HepG2 (cell line): ENCODE data around the gene EGFR. TPM values are rescaled to one million over a fixed set of nuclear protein-coding genes. Genes with fewer than 3 reads are reported as not detected.

Source experiments
- ARHGAP35 ChIP-seq: sonication (generic); formaldehyde crosslinking; IDR thresholded peaks from 2 replicates; pipeline ENCODE4 v1.9.0; 2022; ENCODE audit warnings: mild to moderate bottlenecking, inconsistent platforms, moderate library complexity, missing genetic modification reagents, borderline replicate concordance
- CREM ChIP-seq, 2 experiments: sonication (generic) in 1 of 2; formaldehyde crosslinking in 1 of 2; IDR thresholded peaks; 2 replicates each; pipeline versions ENCODE4 v1.4.0 to v1.6.1; 2016 to 2020; ENCODE audit warnings: antibody characterized with exemption in 1 of 2, mild to moderate bottlenecking in 1 of 2, missing genetic modification reagents in 1 of 2
- ELF1 ChIP-seq: sonication (generic); formaldehyde crosslinking; IDR thresholded peaks from 2 replicates; pipeline ENCODE4 v1.4.0; 2020; ENCODE audit warnings: missing genetic modification reagents
- GLMP ChIP-seq: sonication (generic); formaldehyde crosslinking; IDR thresholded peaks from 2 replicates; pipeline ENCODE4 v1.9.0; 2021; ENCODE audit warnings: missing genetic modification reagents, mild to moderate bottlenecking, borderline replicate concordance
- IRF9 ChIP-seq: sonication (generic); formaldehyde crosslinking; IDR thresholded peaks from 2 replicates; pipeline ENCODE4 v1.8.0; 2022; ENCODE audit warnings: missing genetic modification reagents, mild to moderate bottlenecking, borderline replicate concordance
- MEIS2 ChIP-seq: sonication (generic); formaldehyde crosslinking; IDR thresholded peaks from 2 replicates; pipeline ENCODE4 v1.9.0; 2021; ENCODE audit warnings: mild to moderate bottlenecking, missing genetic modification reagents
- NPAS2 ChIP-seq: sonication (generic); formaldehyde crosslinking; IDR thresholded peaks from 2 replicates; pipeline ENCODE4 v1.8.0; 2022; ENCODE audit warnings: mild to moderate bottlenecking, missing genetic modification reagents, borderline replicate concordance
- PHF5A ChIP-seq: IDR thresholded peaks from one replicate; pipeline ENCODE4 v1.6.1; 2018; ENCODE audit warnings: low read depth, missing genetic modification reagents; ENCODE audit not compliant: unreplicated experiment
- PHF8 ChIP-seq: sonication (generic); formaldehyde crosslinking; IDR thresholded peaks from 2 replicates; pipeline ENCODE4 v1.5.0; 2020; ENCODE audit warnings: missing genetic modification reagents
- PRDM15 ChIP-seq: sonication (generic); formaldehyde crosslinking; IDR thresholded peaks from 2 replicates; pipeline ENCODE4 v1.4.0; 2020; ENCODE audit warnings: missing genetic modification reagents
- SMAD3 ChIP-seq: sonication (generic); formaldehyde crosslinking; IDR thresholded peaks from 2 replicates; pipeline ENCODE4 v1.4.0; 2020; ENCODE audit warnings: missing genetic modification reagents
- SSRP1 ChIP-seq: IDR thresholded peaks from 2 replicates; pipeline ENCODE4 v1.6.1; 2016; ENCODE audit warnings: control low read depth
- TFAP4 ChIP-seq: sonication (generic); IDR thresholded peaks from 2 replicates; pipeline ENCODE4 v1.6.1; 2016; ENCODE audit warnings: low read depth, borderline replicate concordance
- TFE3 ChIP-seq: IDR thresholded peaks from 2 replicates; pipeline ENCODE4 v1.6.1; 2016
- ZNF570 ChIP-seq: sonication (generic); formaldehyde crosslinking; IDR thresholded peaks from 2 replicates; pipeline ENCODE4 v1.4.0; 2020; ENCODE audit warnings: mild to moderate bottlenecking, missing genetic modification reagents, borderline replicate concordance
- ZSCAN31 ChIP-seq: sonication (generic); formaldehyde crosslinking; IDR thresholded peaks from 2 replicates; pipeline ENCODE4 v1.5.0; 2020; ENCODE audit warnings: low read depth, mild to moderate bottlenecking, missing genetic modification reagents
- polyA plus RNA-seq, 8 experiments: library from polyadenylated mRNA; depleted of rRNA in 3 of 8; stranded (reverse) in 7 of 8; unstranded in 1 of 8; fragments of >200 nt; fragmentation: Illumina TruSeq in 4 of 8; extraction: Trizol in 4 of 8; gene quantifications; 2 replicates each; pipeline versions ENCODE4 v1.2.1 to v1.2.3, GENCODE V29; 2011 to 2016; ENCODE audit warnings: low read depth in 4 of 8, missing spikeins in 1 of 8, mixed read lengths in 1 of 8; ENCODE audit not compliant: insufficient read depth in 1 of 8
- total RNA-seq, 5 experiments: library from RNA; depleted of rRNA; stranded (reverse); fragments of >200 nt; fragmentation: Illumina TruSeq; extraction: Trizol; gene quantifications; 2 replicates each; pipeline ENCODE4 v1.2.3, GENCODE V29; 2016; ENCODE audit warnings: low read depth in 1 of 5

Gene EGFR
- total and polyA plus RNA-seq, 2 of the 13 experiments (the other 11 are each of a cell fraction or from before 2014, with no cell fraction given), result 7.0 to 10.0 TPM

- no peak for TF ChIP-seq TFE3 (CRISPR knock-in tag)
- 0 out of 2 replicates have a peak, but pooled peaks have one; percentile 25 for TF ChIP-seq MEIS2 (CRISPR knock-in tag)
- TF ChIP-seq ZNF570, result no peak
- TF ChIP-seq IRF9 (CRISPR knock-in tag), result no peak
- no peak for TF ChIP-seq PHF5A (CRISPR knock-in tag)
- no peak for TF ChIP-seq PHF8
- no peak for TF ChIP-seq PRDM15
- peak; percentile 14; the same call in 1 of the 2 replicates for TF ChIP-seq CREM (IDR thresholded peaks at IDR 0.05)
- TF ChIP-seq CREM (CRISPR knock-in tag; IDR thresholded peaks at IDR 0.05), result no peak
- no peak for TF ChIP-seq ARHGAP35 (CRISPR knock-in tag)
- TF ChIP-seq TFAP4, result peak; percentile 64; the same call in 1 of the 2 replicates
- no peak for TF ChIP-seq SMAD3 (CRISPR knock-in tag)
- no peak for TF ChIP-seq ZSCAN31 (CRISPR knock-in tag)
- TF ChIP-seq GLMP (CRISPR knock-in tag), result no peak
- no peak for TF ChIP-seq SSRP1 (CRISPR knock-in tag)
- no peak for TF ChIP-seq ELF1 (CRISPR knock-in tag)
- TF ChIP-seq NPAS2 (CRISPR knock-in tag), result no peak
These were observed 112.5 kb downstream of the EGFR start (continued) for GRCh38 chr7:55131142-55131929.
